ENCODE measurements around the gene PRR14. TPM values are rescaled to one million over a fixed set of nuclear protein-coding genes. Genes with fewer than 3 reads are reported as not detected.

Gene PRR14
- total RNA-seq, 1 donor from 2014 or later: 71.0 TPM

Other genes with a start within 250 kb of the PRR14 start
- 4.6 TPM in 2 replicates for gene ZNF771, start 243.4 kb upstream of the PRR14 start, total RNA-seq
- 87.8 and 93.3 TPM in 2 replicates for gene DCTPP1, start 220.9 kb upstream of the PRR14 start, total RNA-seq
- 73.9 and 78.5 TPM in 2 replicates for gene SEPHS2, start 205.1 kb upstream of the PRR14 start, total RNA-seq
- 527 and 528 TPM in 2 replicates for gene ITGAL, start 178.2 kb upstream of the PRR14 start, total RNA-seq
- 5.4 and 5.9 TPM in 2 replicates for gene ZNF768, start 124.4 kb upstream of the PRR14 start, total RNA-seq
- 12.1 and 12.7 TPM in 2 replicates for gene ZNF747, start 116.1 kb upstream of the PRR14 start, total RNA-seq
- 15.3 and 16.4 TPM in 2 replicates for gene ZNF764, start 92.6 kb upstream of the PRR14 start, total RNA-seq
- 13.9 and 16.4 TPM in 2 replicates for gene ZNF688, start 79.2 kb upstream of the PRR14 start, total RNA-seq
- gene ZNF785, start 65.3 kb upstream of the PRR14 start, total RNA-seq: 15.2 and 18.5 TPM in 2 replicates
- gene ZNF689, start 40.6 kb upstream of the PRR14 start, total RNA-seq: 11.6 and 13.5 TPM in 2 replicates
- 77.3 and 81.1 TPM in 2 replicates for gene FBRS, start 7.5 kb downstream of the PRR14 start, total RNA-seq
- 81.8 and 88.3 TPM in 2 replicates for gene SRCAP, start 48.2 kb downstream of the PRR14 start, total RNA-seq
- 44.5 and 47.6 TPM in 2 replicates for gene PHKG2, start 97.5 kb downstream of the PRR14 start, total RNA-seq
- 2.3 and 4.4 TPM in 2 replicates for gene CFAP119, start 111.1 kb downstream of the PRR14 start, total RNA-seq
- gene RNF40, start 111.4 kb downstream of the PRR14 start, total RNA-seq: 78.2 and 85.5 TPM in 2 replicates
- 0.25 and 0.43 TPM in 2 replicates for gene ZNF629, start 136.2 kb downstream of the PRR14 start, total RNA-seq
- gene BCL7C, start 243.1 kb downstream of the PRR14 start, total RNA-seq: 22.7 and 22.8 TPM in 2 replicates
- 0.32 and 0.41 TPM in 2 replicates for gene CTF1, start 245.7 kb downstream of the PRR14 start, total RNA-seq

All from T-helper 2 cell treated with Interferon-gamma antibody and Interleukin-4, amounts not matched to agents 100 ng/mL and 5 ng/mL, for 36 hours (primary cell).